ENCODE measurements around the gene TCEAL5. TPM values are rescaled to one million over a fixed set of nuclear protein-coding genes. Genes with fewer than 3 reads are reported as not detected.

The TCEAL5 gene
- total RNA-seq, 1 donor from 2014 or later: 0.36 TPM

DNA sequence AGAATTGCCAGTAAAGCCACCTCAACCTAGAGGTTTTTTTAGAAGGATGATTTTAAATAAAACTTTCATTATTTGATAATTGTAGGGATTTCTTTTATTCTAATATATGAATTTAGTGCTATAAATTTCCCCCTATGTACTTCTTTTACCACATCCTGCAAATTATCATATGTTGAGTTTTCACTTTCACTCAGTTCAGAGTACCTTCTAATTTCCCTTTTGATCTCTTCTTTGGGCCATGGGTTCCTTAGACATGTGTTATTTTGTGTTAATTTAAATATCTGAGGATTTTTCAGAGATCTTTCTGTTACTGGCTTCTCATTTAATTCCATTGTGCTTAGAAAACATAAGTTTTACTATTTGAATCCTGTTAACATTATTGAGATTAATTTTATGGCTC is 28.2 kb upstream of the TCEAL5 start:
- no peaks in the 10 kb centered on the region for H3K79me2 ChIP-seq (ENCODE audit: insufficient read depth, low read length)
- Mint-ChIP-seq H3K4me3 (ENCODE audit: unreplicated experiment) (no peak overlapping the region), H3K9me3 (ENCODE audit: unreplicated experiment) (no peaks in the 10 kb centered on the region), H3K27me3 (ENCODE audit: low read depth, unreplicated experiment) (no peaks in the 10 kb centered on the region), H3K36me3 (ENCODE audit: low read depth, unreplicated experiment) (no peaks in the 10 kb centered on the region), H3K27ac (ENCODE audit: unreplicated experiment) (no peak overlapping the region), H3K4me1 (ENCODE audit: low read depth, unreplicated experiment) (no peaks in the 10 kb centered on the region)
- FAIRE-seq: no peak
- H3K36me3 ChIP-seq (ENCODE audit: insufficient read depth, low read length): no peaks in the 10 kb centered on the region
- TF ChIP-seq CTCF (IDR thresholded peaks at IDR 0.05; ENCODE audit: insufficient read depth, low read depth, low read length): no peak
- no peak for TF ChIP-seq EZH2 (IDR thresholded peaks at IDR 0.05; ENCODE audit: insufficient read depth, low read length)
- no peaks in the 10 kb centered on the region for H3K4me1 ChIP-seq (ENCODE audit: insufficient read depth, low read length)
- H3K27me3 ChIP-seq (ENCODE audit: insufficient read depth, low read length): peaks cover 2% of the 10 kb centered on the region
- H3K9me3 ChIP-seq (ENCODE audit: insufficient read depth, low read depth, low read length): no peaks in the 10 kb centered on the region
- H3K9ac ChIP-seq (ENCODE audit: low read length): no peak overlapping the region
- H3K4me2 ChIP-seq (ENCODE audit: low read length): no peak overlapping the region
- no peak overlapping the region for H3K4me3 ChIP-seq (ENCODE audit: insufficient read depth, low read depth, low read length)
- no peak overlapping the region for H2AFZ ChIP-seq (ENCODE audit: low read depth, low read length)
- DNase-seq (ENCODE audit: low read depth): no peak
- no peaks in the 10 kb centered on the region for H4K20me1 ChIP-seq (ENCODE audit: insufficient read depth, low read length)
- H3K27ac ChIP-seq (ENCODE audit: low read depth, low read length): no peak overlapping the region

DNA sequence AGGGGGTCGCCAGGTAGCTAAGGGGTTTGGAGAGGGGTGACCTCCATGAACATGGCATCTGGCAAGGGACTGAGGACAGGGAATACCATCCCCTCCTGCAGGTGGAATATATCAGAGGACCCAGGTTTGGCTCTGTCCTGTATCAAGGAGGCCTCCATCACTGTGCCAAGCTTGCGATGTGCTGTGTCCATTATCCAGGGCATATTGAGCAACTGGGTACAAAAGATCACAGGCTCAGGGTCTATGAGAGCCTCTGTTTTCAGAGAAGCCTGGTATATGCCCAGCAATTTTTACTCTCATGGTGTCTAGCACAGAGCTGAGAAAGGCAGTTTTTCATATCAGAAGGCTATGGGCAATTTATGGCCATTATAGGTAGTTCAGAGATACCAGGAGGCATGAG is 16.6 kb upstream of the TCEAL5 start:
- no peaks in the 10 kb centered on the region for H4K20me1 ChIP-seq (ENCODE audit: insufficient read depth, low read length)
- H3K79me2 ChIP-seq (ENCODE audit: insufficient read depth, low read length): no peaks in the 10 kb centered on the region
- H3K4me1 ChIP-seq (ENCODE audit: insufficient read depth, low read length): no peaks in the 10 kb centered on the region
- H3K4me2 ChIP-seq (ENCODE audit: low read length): no peak overlapping the region
- no peaks in the 10 kb centered on the region for H3K4me1 Mint-ChIP-seq (ENCODE audit: low read depth, unreplicated experiment)
- peak; percentile 73 for FAIRE-seq
- no peak overlapping the region for H2AFZ ChIP-seq (ENCODE audit: low read depth, low read length)
- no peak overlapping the region for H3K9ac ChIP-seq (ENCODE audit: low read length)
- no peaks in the 10 kb centered on the region for H3K36me3 Mint-ChIP-seq (ENCODE audit: low read depth, unreplicated experiment)
- H3K9me3 Mint-ChIP-seq (ENCODE audit: unreplicated experiment): no peaks in the 10 kb centered on the region
- H3K9me3 ChIP-seq (ENCODE audit: insufficient read depth, low read depth, low read length): no peaks in the 10 kb centered on the region
- no peak overlapping the region for H3K27ac Mint-ChIP-seq (ENCODE audit: unreplicated experiment)
- no peak overlapping the region for H3K4me3 Mint-ChIP-seq (ENCODE audit: unreplicated experiment)
- no peak overlapping the region for H3K4me3 ChIP-seq (ENCODE audit: insufficient read depth, low read depth, low read length)
- no peak overlapping the region for H3K27ac ChIP-seq (ENCODE audit: low read depth, low read length)
- H3K27me3 Mint-ChIP-seq (ENCODE audit: low read depth, unreplicated experiment): peaks cover 4% of the 10 kb centered on the region
- TF ChIP-seq CTCF (IDR thresholded peaks at IDR 0.05; ENCODE audit: insufficient read depth, low read depth, low read length) (no peak), EZH2 (IDR thresholded peaks at IDR 0.05; ENCODE audit: insufficient read depth, low read length) (no peak)
- peaks cover 2% of the 10 kb centered on the region for H3K27me3 ChIP-seq (ENCODE audit: insufficient read depth, low read length)
- DNase-seq (ENCODE audit: low read depth): no peak
- no peaks in the 10 kb centered on the region for H3K36me3 ChIP-seq (ENCODE audit: insufficient read depth, low read length)

GRCh38 chrX:103279624-103280023 is 3.1 kb upstream of the TCEAL5 start:
- no peaks in the 10 kb centered on the region for H3K79me2 ChIP-seq (ENCODE audit: insufficient read depth, low read length)
- H3K4me3 Mint-ChIP-seq (ENCODE audit: unreplicated experiment): no peak overlapping the region
- no peak overlapping the region for H3K4me3 ChIP-seq (ENCODE audit: insufficient read depth, low read depth, low read length)
- no peaks in the 10 kb centered on the region for H3K36me3 Mint-ChIP-seq (ENCODE audit: low read depth, unreplicated experiment)
- peaks cover 15% of the 10 kb centered on the region for H3K27me3 ChIP-seq (ENCODE audit: insufficient read depth, low read length)
- H3K9me3 ChIP-seq (ENCODE audit: insufficient read depth, low read depth, low read length): no peaks in the 10 kb centered on the region
- peaks cover 33% of the 10 kb centered on the region for H3K27me3 Mint-ChIP-seq (ENCODE audit: low read depth, unreplicated experiment)
- DNase-seq (ENCODE audit: low read depth) (no peak), FAIRE-seq (no peak)
- no peaks in the 10 kb centered on the region for H3K4me1 ChIP-seq (ENCODE audit: insufficient read depth, low read length)
- no peaks in the 10 kb centered on the region for H3K9me3 Mint-ChIP-seq (ENCODE audit: unreplicated experiment)
- H2AFZ ChIP-seq (ENCODE audit: low read depth, low read length): no peak overlapping the region
- no peak overlapping the region for H3K9ac ChIP-seq (ENCODE audit: low read length)
- TF ChIP-seq CTCF (IDR thresholded peaks at IDR 0.05; ENCODE audit: insufficient read depth, low read depth, low read length) (no peak), EZH2 (IDR thresholded peaks at IDR 0.05; ENCODE audit: insufficient read depth, low read length) (no peak)
- no peaks in the 10 kb centered on the region for H4K20me1 ChIP-seq (ENCODE audit: insufficient read depth, low read length)
- H3K27ac Mint-ChIP-seq (ENCODE audit: unreplicated experiment): no peak overlapping the region
- no peak overlapping the region for H3K4me2 ChIP-seq (ENCODE audit: low read length)
- H3K27ac ChIP-seq (ENCODE audit: low read depth, low read length): no peak overlapping the region
- H3K4me1 Mint-ChIP-seq (ENCODE audit: low read depth, unreplicated experiment): no peaks in the 10 kb centered on the region
- no peaks in the 10 kb centered on the region for H3K36me3 ChIP-seq (ENCODE audit: insufficient read depth, low read length)

Measured in astrocyte (in vitro differentiated cells and primary cell).